GM12891 (cell line): ENCODE results near the gene AGPAT4.

ENCODE experiments used
- POLR2A ChIP-seq: IDR thresholded peaks from 2 replicates; pipeline ENCODE4 v1.6.1; 2011; ENCODE audit warnings: low read depth, low read length, control low read depth
- TAF1 ChIP-seq: IDR thresholded peaks from 2 replicates; pipeline ENCODE4 v1.6.1; 2011; ENCODE audit warnings: low read depth, low read length, control low read depth

- no peak for TF ChIP-seq TAF1
- TF ChIP-seq POLR2A: no peak
Measured at GRCh38 chr6:161142957-161143296, 130.9 kb downstream of the AGPAT4 start.
